Measurements from ENCODE around the gene KIF17.

KIF17 gene

DNA sequence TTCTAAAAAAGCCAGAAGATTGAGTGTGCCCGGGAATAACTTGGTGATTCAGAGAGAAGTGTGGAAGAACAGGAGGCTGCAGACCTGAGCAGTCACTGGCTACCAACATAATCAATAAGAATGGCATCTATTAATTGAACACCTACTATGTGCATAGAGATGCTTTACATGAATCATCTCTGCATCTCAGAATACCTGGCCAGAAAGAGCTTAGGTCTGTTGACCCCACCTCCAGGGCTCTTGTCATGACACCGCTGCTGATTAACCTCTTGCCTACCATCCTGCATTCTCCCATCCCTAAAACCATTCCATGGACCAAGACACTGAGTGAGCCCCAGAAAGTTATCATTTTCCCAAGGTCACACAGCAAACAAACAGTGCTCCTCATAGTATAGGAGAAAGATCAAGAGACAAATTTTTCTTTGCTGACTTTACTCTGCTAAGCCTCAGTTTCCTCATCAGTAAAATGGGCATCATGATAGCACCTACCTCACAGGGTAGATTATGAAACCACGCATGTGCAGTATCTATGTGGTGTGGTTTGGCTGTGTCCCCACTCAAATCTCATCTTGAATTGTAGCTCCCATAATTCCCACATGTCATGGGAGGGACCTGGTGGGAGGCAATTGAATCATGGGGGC lies 100.8 kb downstream of the KIF17 start:
- no peak for DNase-seq

DNA sequence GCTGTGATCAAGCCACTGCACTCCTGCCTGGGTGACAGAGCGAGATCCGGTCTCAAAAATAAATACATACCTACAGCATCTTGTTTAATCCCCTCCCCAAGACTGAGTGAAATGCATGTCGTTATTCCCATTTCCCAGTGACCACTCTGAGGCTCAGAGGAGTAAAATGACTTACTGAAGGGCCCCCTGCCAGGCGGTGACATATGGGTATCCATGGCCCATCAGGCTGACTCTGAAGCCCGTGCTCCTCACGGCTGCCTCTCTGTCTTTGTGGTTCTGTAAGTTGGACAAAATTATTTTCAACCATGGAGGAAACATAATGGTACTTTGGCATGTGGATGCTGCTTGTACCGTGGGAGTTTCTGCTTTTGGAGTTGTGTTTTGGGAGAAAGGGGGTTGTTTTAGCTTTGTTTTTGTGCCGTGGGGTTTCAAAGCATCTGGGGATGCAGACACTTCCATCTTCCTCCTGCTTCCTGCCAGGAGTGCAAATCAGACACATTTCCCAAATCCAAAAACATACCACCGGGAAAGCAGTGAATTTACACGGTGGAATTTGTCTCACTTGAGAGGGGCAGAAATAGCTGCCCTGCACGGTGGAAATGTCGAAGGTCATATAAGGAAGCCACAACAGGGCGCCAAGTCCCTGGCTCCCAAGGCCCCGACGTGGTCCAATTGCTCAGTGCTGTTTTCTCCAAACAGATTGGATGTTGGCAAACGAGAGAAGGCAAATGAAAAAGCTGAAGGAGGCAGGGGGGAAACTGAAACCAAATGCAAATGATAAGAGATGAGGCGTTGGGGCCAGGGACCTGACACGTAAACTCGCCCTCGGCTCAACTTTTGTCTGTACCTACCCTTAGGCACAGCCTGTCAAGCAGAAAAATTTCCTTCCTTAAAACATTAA lies 101.6 kb downstream of the KIF17 start:
- no peak for DNase-seq

DNA sequence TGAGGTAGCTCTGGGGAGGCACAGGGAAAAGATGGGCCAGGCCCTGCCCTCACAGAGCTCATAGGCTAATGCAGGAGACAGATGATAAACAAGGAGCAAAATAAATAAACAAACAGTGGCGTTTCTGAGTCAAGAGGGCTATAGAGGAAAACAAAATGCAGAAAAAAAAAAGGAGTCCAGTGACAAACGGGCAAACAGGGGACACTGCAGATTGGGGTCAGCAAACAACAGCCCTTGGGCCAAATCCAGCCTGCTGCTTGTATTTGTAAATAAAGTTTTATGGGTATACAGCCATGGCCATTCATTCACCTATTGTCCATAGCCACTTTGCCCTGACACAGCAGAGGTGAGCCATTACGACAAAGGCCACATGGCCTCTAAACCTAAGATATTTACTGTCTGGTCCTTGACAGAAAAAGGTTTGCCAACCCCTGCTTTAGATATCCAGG lies 103.7 kb downstream of the KIF17 start:
- DNase-seq: no peak

All from right hindlimb (tissue), 1 donor.